WTC11 (cell line): ENCODE results near the gene GATA3.

Experiments used
- ATF2 ChIP-seq: sonication (generic); formaldehyde crosslinking; IDR thresholded peaks from 2 replicates; pipeline ENCODE4 v1.8.1; 2022; ENCODE audit warnings: low read depth, missing genetic modification reagents, borderline replicate concordance
- ESRRA ChIP-seq: sonication (generic); formaldehyde crosslinking; IDR thresholded peaks from 2 replicates; pipeline ENCODE4 v1.8.1; 2022; ENCODE audit warnings: mild to moderate bottlenecking, missing genetic modification reagents, borderline replicate concordance
- SMAD3 ChIP-seq: sonication (generic); formaldehyde crosslinking; IDR thresholded peaks from 2 replicates; pipeline ENCODE4 v1.8.0; 2022; ENCODE audit warnings: missing genetic modification reagents, mild to moderate bottlenecking, borderline replicate concordance
- ZNF263 ChIP-seq: sonication (generic); formaldehyde crosslinking; IDR thresholded peaks from 2 replicates; pipeline ENCODE4 v1.8.1; 2022; ENCODE audit warnings: low read depth, mild to moderate bottlenecking, moderate library complexity, missing genetic modification reagents
- TF ChIP-seq, protein P1 (sequence below): sonication (generic); formaldehyde crosslinking; IDR thresholded peaks from 2 replicates; pipeline ENCODE4 v1.8.0; 2022; ENCODE audit warnings: missing genetic modification reagents
- TF ChIP-seq, protein P2 (sequence below): fragments of 200-600 bp; IDR thresholded peaks from 2 replicates; pipeline ENCODE4 v1.8.0; 2022; ENCODE audit warnings: antibody characterized with exemption

DNA sequence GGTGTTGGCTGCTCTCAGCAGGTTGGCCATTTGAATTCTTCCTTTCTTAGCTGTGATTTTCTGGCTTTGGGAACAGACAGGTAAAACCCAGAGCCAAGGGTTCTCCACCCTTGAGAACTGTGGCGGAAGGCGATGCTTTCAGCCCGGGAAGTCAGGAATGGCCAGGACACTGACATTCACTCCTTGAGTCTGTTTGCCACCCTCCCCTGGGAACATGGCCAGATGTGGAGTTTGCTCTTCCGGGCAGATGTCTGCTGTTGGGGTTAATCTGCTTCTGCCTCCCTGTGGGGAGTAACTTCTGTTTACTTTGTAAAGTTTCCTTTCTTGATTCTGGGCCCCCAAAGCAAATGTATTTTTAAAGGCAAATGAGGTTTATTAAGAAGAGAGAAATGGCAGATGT is 17.7 kb downstream of the GATA3 start:
- TF ChIP-seq, protein P1, sequence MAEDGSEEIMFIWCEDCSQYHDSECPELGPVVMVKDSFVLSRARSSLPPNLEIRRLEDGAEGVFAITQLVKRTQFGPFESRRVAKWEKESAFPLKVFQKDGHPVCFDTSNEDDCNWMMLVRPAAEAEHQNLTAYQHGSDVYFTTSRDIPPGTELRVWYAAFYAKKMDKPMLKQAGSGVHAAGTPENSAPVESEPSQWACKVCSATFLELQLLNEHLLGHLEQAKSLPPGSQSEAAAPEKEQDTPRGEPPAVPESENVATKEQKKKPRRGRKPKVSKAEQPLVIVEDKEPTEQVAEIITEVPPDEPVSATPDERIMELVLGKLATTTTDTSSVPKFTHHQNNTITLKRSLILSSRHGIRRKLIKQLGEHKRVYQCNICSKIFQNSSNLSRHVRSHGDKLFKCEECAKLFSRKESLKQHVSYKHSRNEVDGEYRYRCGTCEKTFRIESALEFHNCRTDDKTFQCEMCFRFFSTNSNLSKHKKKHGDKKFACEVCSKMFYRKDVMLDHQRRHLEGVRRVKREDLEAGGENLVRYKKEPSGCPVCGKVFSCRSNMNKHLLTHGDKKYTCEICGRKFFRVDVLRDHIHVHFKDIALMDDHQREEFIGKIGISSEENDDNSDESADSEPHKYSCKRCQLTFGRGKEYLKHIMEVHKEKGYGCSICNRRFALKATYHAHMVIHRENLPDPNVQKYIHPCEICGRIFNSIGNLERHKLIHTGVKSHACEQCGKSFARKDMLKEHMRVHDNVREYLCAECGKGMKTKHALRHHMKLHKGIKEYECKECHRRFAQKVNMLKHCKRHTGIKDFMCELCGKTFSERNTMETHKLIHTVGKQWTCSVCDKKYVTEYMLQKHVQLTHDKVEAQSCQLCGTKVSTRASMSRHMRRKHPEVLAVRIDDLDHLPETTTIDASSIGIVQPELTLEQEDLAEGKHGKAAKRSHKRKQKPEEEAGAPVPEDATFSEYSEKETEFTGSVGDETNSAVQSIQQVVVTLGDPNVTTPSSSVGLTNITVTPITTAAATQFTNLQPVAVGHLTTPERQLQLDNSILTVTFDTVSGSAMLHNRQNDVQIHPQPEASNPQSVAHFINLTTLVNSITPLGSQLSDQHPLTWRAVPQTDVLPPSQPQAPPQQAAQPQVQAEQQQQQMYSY, result no peak
- no peak for TF ChIP-seq ZNF263 (CRISPR knock-in tag)
- TF ChIP-seq, protein P2, sequence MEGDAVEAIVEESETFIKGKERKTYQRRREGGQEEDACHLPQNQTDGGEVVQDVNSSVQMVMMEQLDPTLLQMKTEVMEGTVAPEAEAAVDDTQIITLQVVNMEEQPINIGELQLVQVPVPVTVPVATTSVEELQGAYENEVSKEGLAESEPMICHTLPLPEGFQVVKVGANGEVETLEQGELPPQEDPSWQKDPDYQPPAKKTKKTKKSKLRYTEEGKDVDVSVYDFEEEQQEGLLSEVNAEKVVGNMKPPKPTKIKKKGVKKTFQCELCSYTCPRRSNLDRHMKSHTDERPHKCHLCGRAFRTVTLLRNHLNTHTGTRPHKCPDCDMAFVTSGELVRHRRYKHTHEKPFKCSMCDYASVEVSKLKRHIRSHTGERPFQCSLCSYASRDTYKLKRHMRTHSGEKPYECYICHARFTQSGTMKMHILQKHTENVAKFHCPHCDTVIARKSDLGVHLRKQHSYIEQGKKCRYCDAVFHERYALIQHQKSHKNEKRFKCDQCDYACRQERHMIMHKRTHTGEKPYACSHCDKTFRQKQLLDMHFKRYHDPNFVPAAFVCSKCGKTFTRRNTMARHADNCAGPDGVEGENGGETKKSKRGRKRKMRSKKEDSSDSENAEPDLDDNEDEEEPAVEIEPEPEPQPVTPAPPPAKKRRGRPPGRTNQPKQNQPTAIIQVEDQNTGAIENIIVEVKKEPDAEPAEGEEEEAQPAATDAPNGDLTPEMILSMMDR, result no peak
- TF ChIP-seq ATF2, result no peak
- TF ChIP-seq SMAD3 (CRISPR knock-in tag), result no peak
- TF ChIP-seq ESRRA, result no peak
